Left lobe of liver (tissue), 2 donors: Measurements from ENCODE around the gene SIRPB2. TPM values are rescaled to one million over a fixed set of nuclear protein-coding genes. Genes with fewer than 3 reads are reported as not detected.
A peak's percentile ranks its signal among the peaks of the same experiment; 100 is the strongest.

Experiments
- ATAC-seq: fragments of 200-7000 bp; cut with Tn5 transposase; one replicate; pipeline ENCODE4 v1.9.1; 2020; ENCODE audit warnings: mild to moderate bottlenecking, moderate library complexity
- DNase-seq: peaks from one replicate; pipeline ENCODE4 v3.0.0-alpha.2; 2020; ENCODE audit warnings: low spot score
- total RNA-seq: library from RNA; stranded (reverse); gene quantifications from one replicate; pipeline ENCODE4 v1.2.1, GENCODE V29; 2021
- donor health status: DM: no; HTN: no; CAD: no; lungs with moderate emphysema.
- donor health status: DM: no; HTN: yes; CAD: no.

Gene SIRPB2
- total RNA-seq, 1 donor from 2014 or later = 0.50 TPM

DNA sequence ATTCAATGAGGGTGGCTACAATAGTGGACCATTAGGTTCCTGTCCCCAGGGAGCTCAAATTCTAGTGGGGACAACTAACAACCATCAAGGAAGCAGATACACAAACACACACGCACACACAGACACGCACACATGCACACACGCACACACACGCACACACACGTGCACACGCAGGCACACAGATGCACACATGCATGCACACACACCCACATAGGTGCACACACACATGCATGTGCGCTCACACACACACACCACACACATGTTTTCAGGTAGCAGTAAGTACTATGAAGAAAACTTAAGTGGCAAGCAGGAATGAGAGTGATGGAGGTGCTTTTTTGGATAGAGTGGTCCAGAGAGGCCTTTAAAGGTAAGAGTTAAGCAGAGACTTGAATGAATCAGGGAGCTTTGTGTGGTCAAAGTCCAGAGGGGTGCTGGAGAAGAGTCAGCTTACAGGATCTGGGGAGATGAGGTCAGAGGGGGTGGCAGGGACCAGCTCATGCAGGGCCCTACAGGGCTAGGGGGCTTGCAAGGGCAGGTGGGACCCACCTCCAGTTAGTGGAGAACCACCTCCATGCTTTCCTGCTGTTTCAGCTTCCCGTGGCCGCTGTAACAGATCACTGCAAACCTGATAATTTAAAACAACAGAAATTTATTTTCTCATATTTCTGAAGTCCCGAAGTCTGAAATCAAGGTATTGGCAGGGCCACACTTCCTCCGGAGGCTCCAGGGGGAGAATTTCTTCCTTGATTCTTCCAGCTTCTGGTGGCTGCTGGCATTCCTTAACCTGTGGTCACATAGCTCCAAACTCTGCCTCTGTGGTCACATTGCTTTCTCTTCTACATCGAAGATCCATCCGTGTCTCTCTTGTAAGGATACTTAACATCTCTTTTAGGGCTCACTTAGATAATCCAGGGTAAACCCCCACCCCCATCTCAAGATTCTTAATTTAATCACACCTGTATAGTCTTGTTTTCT, 17.7 kb downstream of the SIRPB2 start:
- no peak for DNase-seq

DNA sequence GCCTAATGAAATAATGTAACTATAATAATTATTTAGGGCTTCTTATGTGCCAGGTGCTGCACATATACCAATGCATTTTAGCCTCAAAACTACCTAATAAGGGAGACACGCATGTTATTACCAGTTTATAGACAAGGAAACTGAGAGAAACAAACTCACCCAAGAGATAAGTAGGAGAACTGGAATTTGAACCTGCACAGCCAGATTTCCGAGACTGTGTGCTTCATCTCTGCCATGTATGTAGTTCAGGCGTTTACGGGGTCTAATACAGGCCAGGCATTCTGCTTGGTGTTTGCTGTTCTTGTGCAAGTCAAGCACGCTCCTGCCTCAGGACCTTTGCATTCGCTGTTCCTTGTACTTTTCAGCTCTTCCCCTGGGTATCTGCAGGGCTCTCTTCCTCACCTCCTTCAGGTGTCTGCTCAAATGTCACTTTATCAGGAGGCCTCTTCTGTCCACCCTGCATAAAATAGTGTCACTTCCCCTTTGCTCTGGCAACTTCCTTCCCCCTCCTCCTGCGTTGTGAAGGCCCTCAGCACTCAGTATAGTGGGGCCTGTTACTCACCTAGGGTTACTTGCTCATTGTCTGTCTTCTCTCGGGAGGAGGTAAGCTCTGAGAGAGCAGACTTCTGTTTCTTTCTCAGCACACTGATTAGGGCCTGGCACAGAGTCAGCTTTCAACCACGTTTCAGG, 18.5 kb downstream of the SIRPB2 start:
- ATAC-seq (no peak), DNase-seq (no peak)

More for the DNA sequence above, 17.7 kb downstream of the SIRPB2 start:
- no peak for ATAC-seq

DNA sequence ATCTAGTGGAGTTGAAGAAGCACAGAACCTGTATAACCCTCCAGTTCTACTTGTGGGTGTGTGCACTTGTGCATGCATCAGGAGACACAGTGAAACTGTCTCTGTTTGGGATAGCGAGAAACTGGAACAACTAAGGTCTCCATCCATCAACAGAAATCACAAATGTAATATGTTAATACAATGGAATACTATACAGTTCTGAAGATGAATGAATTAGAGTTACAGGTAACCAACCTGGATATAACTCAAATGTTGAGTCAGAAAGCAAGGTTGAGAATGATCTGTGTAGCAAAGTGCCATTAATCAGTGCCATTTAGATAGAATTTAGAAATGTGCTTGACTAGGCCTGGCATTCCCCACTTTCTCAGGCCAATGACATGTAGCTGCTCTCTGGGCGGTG, 20.0 kb downstream of the SIRPB2 start:
- ATAC-seq (no peak), DNase-seq (no peak)

DNA sequence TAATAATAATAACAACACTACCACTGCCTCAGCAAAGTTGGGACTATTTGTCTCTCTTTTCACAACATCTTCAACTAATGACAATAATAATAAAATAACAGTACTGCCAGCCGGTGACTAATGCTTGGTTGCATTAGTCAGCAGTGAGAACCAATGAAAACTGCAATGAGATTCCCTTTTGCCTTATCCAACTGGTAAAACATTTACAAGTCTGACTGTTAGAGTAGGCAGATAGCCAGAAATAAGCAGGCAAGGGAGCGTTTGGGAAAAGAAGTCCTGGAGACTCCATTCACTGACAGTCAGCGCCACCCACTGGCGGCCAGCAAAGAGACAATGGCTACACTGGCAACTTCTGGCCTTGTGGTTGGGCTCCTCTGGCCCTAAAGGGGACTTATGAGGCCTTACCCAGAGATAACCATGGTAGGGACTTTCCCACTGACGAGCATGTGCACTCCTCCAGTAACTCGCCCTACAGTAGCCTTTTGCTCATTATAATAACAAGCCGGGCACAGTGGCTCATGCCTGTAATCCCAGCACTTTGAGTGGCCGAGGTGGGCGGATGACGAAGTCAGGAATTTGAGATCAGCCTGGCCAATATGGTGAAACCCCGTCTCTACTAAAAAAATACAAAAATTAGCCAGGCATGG, 21.2 kb downstream of the SIRPB2 start:
- ATAC-seq (peak; percentile 71), DNase-seq (peak; percentile 87)

DNA sequence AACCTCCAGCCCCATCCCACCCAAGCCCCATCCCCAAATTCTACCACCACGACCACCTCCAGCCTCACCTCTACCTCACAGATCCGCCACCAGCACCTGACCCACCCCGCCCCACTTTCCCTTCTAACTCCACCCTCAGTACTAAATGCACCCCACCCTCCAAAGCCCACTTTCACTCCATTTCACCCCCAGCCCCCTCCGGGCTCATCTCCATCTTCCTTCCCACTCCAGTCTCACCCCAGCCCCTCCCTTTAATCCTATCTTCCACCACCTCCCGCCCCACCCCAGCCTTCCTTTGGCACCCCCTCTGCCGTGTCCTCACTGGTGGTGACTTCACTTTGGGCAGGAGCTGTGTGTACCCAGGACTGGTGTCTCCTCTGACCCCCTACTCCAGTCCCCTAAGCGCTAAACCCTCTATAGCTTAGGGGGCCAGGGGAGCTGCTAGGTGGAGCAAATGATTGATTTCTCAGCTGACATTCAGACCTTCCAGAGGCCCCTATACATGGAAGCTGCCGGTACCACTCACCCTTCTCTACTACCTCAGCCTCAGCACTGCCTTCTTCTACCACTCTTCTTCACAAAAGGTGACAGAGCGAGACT, 21.8 kb downstream of the SIRPB2 start:
- DNase-seq (no peak), ATAC-seq (no peak)

DNA sequence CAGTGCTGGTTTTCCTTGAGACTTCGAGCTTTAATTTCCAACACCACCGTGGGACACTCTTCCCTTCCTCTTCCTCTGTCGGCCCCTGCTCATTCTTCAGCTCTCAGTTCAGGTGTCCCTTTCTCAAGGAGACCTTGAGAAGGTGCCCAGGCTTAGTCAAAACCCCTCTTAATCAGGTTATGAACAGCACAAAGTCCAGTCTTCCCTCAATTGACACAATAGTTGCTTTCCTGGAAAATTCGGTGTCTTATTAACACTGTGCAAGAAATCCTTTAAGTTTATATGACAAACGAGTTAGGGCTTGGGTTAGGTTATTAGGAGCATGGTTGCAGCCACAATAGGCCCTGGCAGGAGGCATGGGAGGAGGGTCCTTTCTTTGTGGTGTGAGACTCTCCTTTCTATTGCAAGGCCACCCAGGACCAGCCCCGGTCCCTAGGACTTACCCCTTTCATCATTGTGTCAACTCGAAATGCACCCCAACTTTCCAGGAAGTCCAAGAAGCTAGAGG, 23.0 kb downstream of the SIRPB2 start:
- DNase-seq (no peak), ATAC-seq (no peak)

DNA sequence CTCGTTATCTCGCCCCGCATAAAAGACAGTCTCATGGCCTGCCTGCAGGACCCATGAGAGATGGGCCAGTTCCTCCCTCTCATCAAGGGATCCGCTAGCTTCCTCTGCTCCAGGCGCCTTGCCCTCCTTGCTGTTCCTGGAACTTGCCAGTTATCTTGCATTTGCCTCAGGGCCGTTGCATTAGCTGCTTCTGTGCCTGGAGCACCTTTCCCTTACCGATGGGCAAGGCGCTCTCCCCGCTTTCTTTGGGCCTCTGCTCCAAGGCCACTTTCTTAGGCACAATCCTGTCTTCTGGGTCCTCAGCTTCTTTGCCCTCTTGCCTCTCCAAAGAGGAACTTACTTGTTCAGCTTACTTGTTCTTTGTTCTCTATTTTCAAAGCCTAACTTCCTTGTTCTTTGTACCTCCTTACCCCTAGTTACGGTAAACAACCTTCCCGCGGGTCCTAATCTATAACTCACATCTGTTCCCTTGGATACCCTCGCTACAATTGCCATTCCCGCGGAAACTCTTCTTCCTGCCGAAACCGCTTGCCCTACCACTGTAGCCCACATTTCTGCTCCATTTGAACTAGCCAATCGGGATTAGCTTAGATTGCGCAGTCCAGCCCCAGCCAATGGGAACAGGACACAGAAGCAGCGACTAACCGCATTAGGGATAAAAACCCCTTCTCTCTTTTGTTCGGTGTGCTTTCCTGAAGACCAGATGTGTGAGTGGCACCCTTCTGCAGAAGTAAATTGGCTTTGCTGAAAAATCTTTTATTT, 23.7 kb downstream of the SIRPB2 start:
- DNase-seq (no peak), ATAC-seq (no peak)

DNA sequence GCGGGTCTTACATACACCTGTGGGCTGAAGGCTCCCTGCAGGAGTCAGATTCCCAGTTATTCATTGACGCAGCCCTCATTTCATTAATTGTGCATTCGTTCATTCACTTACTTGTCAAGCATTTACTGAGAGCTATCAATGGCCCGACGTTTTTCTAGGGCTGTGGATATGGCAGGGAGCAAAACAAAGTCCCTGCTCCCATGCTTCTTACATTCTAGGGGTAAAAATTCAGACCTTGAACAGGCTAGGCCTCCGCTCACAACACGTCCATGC, 24.2 kb downstream of the SIRPB2 start:
- no peak for DNase-seq
- ATAC-seq = no peak

DNA sequence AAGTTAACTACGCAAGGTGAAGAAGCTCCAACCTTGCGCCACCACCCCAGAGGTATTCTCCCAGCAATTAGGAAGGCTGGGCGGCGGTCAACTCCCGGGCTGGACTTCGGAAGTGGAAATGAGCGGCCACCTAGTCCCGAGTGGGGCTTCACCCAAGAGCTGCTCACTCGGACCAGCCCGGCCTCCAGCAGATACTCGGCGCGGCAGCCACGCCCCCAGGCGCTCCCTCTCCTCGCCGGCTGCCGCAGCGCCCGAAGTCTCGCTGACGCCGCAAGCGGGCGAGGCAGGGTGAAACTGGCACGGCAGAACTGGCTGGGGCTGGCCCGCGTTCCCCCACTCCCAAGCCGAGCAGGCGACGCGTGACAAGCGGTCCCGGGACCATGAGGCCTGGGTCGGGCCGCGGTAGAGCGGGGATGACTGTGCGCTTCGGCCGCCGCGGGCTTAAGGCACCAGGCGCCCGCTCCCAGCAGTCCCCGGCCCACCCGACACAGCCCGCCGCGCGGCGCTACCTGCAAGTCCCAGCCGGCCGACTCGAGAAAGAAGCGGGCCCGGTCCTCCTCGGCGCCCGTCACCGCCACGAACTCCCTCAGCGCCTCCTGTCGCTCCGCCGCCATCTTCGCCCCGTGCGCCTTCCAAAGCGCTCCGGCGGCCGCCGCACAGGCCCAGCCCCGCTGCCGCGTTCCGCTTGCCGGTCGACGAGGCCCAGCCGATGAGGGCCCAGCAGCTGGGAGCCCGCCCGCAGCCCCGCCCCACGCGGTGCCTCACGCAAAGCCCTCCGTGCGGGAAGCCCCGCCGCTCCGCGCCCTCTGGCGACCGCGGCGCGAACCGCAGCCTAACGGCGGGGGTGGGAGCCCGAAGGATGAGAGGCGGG, 24.8 kb downstream of the SIRPB2 start, which contains the start of gene NSFL1C:
TSS of gene NSFL1C (minus strand) at position 639 of the 871 bp plus-strand sequence. CDS start at position 614, 25 bp downstream.
- peak; percentile 94 for ATAC-seq
- peak; percentile 96 for DNase-seq

DNA sequence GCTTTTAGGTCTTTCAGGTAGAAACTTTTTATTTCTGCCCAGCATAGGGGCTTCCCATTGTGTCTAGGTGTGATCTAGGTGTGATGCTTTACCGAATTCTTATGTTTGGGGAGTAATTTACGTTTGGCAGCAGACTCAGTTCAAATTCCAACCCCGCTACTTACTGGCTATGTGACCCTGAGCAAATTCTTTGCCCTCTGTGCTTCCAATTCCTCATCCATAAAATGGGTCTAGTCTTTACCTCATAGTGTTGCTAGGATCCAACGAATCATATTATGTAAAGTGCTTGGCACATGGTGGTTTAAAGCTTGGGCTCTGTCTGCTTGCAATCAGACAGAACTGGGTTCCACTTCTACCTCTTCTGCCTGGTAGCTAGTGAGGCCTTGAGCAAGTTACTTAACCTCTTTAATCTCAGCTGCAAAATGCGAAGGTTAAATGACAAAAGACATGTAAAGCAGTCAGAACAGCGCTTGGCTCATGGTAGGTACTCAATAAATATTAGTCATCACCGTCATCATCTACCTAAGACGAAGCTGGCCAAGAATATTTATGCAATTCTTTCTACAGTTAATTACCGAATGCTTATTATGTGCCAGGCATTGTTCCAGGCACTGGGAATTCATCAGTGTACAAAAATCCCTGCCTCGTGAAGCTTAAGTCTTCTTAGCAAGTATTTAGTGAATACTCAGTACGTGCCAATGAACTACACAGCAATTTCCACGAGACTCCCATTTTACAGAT, 25.6 kb downstream of the SIRPB2 start:
- ATAC-seq (no peak), DNase-seq (no peak)

DNA sequence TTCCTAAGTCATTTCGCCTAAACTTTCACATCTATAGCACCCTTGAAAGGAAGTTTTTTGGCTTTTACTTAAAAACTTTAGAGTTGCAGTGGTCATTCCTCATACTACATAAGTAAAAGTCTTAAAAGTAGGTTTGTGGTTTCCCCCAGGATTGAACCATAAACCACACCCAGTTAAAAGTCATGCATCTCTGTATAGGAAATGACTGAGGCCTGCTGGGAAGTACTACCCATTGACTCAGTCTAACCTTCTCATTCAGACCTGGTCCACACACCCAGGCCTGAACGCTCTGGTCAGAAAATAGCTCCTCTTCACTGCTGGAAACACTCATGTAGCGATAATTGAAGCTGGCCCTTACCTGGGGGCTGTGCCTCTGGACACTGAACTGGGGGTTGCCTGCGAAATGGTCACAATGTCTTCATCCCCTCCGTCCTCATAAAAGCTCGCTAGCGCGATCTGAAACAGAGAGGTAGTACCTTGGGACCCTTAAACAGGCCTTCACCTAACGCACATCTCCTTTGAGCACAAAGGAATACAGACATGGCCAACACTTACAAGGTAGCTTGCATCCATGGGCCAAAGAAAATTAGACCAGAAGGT, 27.1 kb downstream of the SIRPB2 start:
- DNase-seq (no peak), ATAC-seq (no peak)

DNA sequence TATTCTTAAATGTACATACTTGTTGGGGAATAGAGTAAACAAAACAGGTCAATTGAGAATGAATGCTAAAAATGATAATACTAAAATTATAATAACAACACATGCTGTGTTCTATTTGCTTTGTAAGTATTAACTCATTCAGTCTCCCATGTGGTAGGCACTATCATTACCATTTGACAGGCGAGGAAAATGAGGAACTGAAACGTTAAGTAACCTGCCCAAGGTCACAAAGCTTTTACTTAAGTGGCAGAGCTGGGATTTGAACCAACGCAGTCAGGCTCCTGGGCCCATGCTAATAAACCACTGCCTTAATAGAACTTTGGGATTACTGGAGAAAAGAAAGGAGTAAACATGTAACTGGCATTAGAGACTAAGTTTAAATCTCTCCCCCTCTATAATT, 28.4 kb downstream of the SIRPB2 start:
- DNase-seq = no peak
- ATAC-seq = no peak

DNA sequence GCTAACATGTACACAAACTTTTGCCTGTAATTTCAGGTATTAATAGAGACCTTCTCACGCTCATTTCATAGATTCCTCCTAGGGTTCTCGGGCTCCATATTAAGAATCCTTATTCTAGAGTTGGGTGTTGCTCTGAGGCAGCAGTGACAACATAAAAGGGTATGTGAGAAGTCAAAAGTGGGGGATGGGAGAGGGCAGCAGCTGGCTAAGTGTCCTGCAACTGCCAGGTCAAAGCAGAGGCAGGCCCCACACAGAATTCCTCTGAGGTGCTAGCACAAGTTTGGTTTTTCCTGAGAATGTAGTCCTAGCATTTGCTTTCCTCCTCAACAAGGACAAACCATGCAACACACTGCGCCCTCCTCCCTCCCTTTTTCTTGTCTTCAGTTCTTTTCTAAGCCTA, 29.2 kb downstream of the SIRPB2 start:
- DNase-seq = no peak
- ATAC-seq = no peak

DNA sequence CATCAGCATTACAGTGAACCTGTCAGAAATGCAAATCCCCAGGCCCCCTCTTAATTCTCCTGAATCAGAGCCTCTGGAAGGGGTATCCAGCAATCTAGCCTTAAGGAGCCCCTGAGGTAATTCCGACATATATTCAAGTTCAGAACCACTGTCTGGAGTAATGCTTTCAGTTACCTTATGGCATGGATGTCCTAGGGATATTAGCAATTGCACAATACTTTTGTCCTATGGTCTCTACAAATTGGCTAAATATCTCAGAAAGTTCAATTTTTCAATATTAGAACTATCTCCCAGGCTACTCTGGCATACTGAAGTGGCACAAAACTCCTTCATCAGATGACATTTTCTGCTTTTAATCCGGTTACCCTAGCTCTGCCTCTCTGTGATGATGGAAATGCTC, 30.9 kb downstream of the SIRPB2 start:
- DNase-seq = no peak
- ATAC-seq = no peak

DNA sequence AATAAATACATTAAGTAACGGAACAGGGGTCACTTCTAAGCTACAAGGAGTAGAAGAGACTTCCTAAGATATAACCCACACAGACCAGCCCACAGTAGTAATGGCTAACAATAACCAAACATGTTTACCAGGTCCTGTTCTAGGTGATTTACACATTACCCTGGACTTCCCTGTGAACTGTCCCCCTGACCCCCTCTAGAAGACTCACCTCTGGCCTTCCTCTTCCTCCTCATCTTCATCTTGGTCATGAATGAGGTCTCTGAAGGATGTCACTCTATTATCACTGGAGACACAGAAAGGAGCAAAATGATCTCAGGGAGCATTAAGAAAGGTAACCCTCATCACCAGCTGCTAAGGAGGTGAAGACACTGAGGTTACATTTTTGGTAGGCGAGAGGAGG, 33.2 kb downstream of the SIRPB2 start:
- DNase-seq (no peak), ATAC-seq (no peak)

DNA sequence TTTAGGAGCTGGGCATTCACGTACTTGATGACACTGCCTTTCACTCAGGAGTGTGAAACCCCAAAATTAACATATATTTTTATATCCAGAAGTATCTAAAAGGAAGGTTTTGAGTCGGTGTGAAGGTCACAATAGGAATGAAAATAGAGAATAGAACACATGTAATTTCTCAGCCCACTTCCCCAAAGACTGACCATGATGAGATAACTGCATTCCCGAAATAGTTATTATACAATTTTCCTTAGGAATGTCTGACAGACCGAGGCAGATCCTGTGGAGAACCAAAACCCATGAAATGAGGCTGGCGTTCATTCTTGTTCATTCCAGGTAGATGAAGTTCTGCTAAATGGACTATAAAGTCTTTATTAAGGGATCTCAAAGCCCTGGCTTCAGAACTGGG, 34.9 kb downstream of the SIRPB2 start:
- ATAC-seq (no peak), DNase-seq (no peak)

DNA sequence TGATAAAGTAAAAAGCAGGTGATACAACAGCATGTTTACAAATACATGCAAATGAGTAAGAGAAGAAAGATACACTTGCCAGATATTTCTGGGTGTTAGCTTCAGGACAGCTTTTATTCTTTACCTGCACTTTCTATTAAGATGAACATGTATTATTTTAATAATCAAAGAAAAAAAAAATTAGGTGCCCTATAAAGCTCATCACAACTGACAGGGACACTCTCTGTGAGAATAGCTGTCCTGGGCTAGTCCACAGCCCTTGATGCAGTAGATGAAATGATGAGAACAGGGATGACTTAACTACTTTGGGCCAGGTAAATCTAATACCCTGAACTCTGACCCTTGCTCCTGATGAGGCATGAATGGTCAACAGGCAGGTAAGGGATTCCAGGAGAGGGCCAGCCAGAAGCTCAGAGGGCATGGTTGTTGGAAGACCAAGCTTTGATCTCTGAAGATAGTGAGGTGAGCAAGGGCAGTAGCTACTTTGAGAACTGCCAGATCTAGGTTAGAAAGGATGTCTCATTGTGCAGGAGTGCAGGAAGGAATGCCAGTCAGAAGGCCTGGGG, 40.2 kb downstream of the SIRPB2 start:
- DNase-seq (no peak), ATAC-seq (peak; percentile 91)

DNA sequence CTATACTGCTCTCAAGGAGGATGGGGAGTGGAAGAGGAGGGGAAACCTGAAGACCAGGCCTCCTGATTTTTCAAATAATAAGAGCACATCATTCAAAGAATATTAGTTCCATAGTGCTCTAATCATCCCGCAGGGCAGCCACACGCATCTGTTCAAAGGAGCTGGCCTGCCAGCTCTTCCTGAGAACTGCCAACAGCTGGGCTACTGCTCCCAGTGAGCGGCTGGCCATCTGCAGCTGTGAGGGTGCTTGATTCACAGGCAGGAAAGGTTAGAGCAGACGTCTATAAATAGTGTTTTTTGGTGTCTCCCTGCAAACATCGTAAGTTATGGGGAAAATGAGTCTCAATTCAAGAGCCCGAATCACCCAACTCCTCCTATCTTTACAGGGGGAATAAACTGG, 41.9 kb downstream of the SIRPB2 start:
- ATAC-seq = no peak

More for the DNA sequence above, 41.9 kb downstream of the SIRPB2 start:
- DNase-seq = no peak
